Stimulated activated CD4-positive, alpha-beta T cell treated with anti-CD3 and anti-CD28 coated beads, TNF-alpha, amount 100 ng/mL, for 4 hours (primary cell): ENCODE measurements around the gene TIMD4.
"Not testable (repeated sequence)": the region's sequence is repeated elsewhere in the genome, so short reads cannot be mapped to it uniquely, and the experiment has no call there.

Experiments used
- DNase-seq, 3 experiments: peaks; one replicate each; pipeline ENCODE4 v3.0.0-alpha.2; 2020; ENCODE audit warnings: low read depth in 3 of 3

TIMD4 gene

DNA sequence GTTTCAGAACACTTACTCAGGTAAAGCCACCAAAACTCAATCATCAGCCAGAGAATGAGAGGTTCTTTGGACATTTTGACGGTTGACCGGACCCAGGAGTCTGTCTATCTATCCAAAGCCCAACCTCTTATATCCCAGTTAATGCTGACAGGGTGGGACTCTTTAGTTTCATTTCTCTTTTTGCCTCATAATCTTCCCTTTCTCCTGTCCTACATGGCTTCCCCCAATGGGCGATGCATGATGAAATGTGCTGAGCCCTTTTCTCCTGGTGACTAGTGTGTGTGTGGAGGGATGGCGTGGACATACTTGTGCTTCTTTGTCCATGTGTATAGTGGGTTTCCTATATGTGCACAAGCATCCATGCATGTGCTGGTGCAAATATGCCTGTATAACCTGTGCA, at the start of gene TIMD4:
Gene TIMD4, minus strand, starts transcription at position 102 of the 400 bp plus-strand sequence. Its CDS starts 28 bp downstream, at position 74.
- DNase-seq: no peak

DNA sequence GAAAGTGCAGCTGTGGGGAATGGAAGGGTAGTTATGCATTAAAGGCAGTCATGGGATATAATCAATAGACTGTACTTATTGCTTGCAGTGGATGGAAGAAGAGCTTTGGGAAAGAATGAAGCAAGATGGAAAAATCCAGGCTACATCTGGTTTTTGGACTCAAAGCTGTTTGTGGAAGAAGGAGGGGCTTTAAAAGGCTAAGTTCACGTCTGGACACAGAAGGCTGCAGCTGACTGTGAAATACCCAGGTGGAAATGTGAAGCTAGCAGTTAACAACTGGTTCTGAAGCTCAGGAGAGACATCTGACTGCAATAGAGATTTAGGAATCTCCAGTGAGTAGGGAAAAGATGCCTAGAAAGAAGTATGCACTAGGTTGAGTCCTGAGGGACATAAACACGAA, 43.2 kb upstream of the TIMD4 start:
- no peak for DNase-seq

DNA sequence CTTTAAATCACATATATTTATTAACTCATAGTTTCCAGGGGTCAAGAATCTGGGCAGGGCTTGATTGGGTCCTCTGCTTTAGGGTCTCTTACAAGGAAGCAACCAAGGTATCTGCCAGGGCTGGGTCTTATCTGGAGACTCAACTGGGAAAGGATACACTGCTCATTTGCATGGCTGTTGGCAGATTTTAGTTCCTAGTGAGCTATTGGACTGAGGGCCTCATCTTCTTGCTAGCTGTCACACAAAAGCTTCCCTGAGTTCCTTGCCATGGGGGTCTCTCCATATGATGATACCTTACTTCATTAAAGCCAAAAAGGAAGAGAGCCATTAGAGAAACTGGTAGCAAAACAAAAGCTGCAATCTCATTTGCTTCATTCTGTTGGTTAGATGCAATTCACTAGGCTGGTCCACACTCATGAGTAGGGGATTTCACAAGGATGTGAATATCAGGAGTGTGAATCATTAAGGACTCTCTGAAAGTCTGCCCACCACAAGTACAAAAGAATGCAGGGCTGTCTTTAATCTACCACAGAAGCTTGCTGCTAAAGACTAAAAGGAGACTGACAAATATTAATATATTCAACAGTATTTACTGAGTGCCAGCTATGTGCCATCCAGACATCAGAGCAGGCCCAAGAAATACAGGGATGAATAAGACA, 42.0 kb upstream of the TIMD4 start:
- no peak for DNase-seq

DNA sequence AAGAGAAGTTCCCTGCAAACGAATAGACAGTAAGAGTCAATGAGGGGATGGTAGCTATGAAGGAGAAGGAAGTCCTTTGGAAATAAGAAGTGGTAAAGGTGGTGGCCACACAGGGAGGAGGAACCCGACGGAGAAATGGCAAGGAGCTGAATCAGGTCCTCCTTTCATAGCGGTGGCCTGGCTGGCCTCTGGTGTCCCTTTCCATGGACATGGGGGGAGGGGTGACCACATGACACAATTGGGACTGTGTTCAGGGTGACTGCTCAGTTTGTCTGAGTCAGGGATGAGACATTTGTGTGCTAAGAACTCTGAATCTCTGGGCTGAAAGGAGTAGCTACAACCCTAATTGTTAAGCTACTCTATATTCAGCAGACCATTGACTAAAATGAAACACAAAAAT, 28.7 kb upstream of the TIMD4 start:
- no peak for DNase-seq

DNA sequence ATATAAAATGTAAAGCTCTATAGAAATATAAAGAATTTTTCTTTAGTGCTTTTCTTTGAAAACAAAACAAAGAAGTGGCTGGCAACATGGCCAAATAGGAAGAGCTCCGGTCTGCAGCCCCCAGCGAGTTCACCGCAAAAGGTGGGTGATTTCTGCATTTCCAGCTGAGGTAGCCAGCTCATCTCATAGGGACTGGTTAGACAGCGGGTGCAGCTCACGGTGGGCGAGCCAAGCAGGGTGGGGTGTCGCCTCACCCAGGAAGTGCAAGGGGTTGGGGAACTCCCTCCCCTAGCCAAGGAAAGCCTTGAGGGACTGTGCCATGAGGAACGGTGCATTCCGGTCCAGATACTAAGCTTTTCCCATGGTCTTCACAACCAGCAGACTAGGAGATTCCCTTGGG, 21.0 kb upstream of the TIMD4 start:
- DNase-seq: no peak

DNA sequence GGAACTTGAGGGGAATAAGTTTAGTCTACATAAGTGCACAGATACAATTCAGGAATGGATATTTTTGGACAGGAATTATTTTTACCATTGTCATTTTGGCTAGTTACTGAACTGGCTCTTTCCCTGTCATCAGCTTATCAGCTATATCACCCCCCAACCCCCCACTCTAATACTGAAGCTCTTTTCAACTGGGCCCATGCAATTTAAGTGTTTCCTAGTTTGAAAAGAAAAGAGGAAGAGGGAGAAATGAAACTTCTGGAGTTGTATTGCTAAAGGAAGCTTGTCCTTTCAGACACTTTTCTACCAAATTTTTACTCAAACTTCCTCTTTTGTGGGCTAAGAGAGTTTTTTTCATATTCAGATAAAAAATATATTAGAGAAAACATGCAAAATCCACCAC, 18.5 kb upstream of the TIMD4 start:
- DNase-seq: no peak

DNA sequence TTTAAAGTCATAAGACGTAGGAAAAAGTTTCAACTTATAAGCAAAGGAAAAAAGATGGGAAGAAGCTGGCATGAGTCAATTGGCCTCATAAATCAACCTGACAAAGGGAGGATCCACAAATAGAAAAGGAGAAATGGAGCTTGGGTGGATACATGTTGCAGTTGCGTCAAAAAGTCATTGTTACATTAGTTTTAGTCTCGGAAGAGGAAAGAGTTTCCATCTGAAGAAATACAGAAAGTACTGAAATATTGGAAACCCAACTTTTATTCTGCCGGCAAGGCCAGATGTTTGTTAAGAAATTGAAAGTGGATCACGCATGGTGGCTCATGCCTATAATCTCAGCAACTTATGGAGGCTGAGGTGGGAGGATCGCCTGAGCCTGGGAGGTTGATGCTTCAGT, 11.3 kb upstream of the TIMD4 start:
- DNase-seq: no peak

DNA sequence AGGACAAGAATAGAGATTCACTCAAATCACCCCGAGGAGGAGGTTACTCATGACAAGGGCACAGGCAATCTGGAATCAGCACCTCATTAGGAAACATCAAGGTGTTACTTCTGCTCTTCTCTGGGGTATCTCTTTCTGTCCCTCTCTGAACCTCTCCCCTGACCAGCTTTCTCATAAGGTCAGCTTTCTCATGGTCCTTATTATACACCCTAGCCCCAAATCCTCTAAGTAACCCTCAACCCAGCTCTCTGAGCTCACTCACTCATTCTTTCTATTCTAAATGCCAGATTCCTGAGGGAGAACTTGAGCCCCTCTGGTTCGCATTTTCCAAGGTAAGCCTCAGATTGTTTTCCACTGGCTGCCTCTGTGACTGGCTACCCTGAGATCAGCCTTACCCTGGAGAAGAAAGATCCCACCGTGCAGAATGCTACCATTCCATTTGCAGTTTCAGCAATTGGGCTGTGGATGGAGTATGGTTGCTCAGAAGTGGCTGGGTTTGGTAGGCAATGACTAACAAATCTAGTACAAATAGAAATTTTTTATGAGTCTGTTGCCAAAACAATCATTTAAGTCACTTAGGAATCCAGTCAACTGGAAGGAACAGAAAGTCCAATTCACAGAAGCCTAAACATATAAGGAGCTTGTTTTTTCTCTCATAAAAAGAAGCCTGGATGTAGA, 9.0 kb upstream of the TIMD4 start:
- no peak for DNase-seq

DNA sequence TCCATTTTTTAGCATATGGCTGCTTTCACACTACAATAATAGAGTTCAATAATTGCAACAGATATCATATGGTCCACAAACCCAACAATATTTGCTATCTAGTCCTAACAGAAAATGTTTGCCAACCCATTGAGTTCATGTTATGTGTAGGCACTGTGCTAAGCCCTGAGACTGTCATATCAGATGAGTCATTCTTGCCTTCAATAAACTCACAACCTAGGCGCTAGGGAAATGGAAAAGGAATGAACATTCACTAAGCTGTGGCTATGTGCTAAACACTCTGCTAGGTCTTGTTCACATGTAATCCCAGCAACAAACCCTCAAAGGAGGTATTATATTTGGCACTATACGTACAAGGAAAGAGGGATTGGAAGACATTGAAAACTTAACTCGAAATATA, 8.4 kb upstream of the TIMD4 start:
- no peak for DNase-seq

DNA sequence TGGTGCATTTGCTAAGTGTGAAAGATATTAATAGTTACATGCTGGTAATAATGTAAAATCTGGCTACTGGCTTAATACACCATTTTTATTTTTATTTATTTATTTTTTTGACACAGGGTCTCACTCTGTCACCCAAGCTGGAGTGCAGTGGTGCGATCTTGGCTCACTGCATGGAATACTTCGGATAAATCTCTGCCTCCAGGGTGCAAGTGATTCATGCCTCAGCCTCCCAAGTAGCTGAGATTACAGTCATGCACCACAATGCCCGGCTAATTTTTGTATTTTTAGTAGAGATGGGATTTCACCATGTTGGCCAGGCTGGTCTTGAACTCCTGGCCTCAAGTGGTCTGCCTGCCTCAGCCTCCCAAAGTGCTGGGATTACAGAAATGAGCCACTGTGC, 4.4 kb upstream of the TIMD4 start:
- not testable (repeated sequence) for DNase-seq

DNA sequence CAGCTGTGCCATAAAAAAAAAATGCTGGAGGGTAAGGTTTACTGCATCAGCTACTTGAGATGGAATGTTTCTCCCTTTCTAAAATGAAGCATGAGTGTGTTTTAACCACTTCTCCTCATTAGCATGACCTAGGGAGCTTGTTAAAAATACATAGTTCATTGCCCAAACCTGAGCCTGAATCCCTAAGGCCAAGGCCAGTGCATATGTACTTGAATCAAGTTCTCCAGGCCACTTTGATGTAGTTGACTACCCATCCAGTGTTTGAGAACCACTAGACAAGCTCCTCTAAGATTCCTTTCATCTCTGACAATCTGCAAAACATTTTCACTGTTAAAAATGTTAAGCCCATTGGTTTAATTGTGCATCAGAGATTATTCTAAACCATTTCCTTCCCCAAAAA, 6.7 kb downstream of the TIMD4 start:
- no peak for DNase-seq

DNA sequence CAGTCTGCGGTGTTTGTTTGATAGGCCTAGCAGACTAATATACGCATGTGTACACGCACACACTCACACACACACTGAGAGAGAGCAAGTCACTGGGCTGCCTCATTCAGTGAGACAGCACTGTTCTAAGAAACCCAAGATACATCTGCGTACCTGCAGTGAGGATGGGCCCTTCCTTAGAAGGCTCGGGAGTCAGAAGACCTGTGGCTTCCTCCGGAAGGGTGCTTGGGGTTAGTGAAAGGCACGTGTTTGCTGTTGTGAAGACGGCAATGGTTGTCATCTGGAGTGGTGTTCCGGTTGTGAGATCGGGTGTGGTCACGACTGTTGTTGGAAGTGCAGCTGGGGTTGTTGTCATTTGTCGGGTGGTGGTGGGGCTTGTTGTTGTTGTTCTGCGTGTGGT, 11.7 kb downstream of the TIMD4 start:
- DNase-seq: no peak

DNA sequence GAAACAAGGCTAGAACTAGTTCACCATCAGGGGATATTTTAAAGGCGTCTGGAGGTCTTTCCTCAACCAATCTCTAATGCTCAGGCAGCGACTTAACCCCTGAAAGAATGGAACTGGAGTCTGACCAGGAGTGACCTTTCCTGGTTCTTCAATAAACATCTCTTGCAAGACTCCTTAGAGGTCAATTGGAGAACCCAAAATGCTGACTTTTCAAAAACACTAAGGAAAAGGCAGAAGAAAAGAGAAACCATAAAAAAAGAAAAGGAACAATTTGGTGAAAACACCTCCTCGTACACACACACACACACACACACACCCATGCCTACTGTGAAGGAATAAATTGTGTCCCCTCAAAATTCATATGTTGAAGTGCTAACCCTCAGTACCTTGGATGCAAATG, 12.3 kb downstream of the TIMD4 start:
- DNase-seq: no peak

DNA sequence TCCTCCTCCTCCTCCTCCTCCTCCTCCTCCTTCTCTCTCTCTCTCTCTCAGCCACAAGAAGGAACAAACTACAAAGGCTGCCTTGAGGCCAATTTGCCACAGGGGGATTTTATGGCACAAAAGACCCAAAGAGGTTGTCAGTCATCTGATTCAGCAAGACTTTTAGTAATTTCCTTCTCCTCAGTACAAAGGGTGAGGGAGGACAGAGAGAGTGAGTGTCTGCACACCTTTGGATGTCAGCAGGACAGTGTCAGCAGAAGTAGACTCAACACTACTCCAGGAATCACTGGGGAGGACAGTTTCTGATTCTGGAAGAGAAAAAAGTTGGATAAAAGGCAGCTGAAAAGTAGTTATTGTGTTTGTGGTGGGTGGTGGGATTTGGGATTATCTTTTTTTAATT, 13.6 kb downstream of the TIMD4 start:
- DNase-seq: no peak

DNA sequence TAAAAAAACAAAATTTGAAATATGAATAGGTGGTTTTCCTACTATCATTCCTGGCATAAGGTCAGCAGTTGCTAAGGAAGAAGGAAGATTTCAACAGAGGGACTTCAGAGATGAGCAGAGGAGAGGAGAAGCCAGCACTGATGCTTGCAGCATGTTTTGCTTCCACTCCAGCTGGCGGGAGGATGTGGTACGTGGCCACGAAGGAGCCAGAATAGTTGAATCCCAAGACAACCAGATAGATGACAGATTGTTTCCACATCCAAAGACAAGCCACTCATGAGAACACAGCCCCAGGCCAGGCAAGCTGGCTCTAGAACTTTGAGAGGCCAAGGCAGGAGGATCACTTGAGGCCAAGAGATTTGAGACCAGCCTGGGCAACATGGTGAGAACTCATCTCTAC, 15.1 kb downstream of the TIMD4 start:
- DNase-seq: no peak

DNA sequence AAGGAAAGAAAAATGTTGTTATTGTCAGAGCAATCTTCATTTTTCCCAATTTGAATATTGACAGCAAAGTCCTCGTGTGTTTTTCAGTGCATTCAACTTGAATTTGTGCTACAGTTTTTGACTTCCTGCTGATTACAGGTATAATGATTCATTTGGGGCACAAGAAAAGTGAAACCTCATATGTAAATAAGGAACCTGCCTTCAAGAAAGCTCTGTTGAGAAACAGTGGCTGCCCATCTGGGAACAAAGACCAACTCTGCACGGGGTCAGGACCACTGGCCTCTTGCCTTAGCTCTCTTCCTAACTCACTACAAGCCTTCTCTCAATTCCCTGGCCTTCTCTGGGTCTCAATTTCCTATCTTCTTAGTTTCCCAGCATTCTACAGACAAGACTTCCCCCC, 21.0 kb downstream of the TIMD4 start:
- no peak for DNase-seq

DNA sequence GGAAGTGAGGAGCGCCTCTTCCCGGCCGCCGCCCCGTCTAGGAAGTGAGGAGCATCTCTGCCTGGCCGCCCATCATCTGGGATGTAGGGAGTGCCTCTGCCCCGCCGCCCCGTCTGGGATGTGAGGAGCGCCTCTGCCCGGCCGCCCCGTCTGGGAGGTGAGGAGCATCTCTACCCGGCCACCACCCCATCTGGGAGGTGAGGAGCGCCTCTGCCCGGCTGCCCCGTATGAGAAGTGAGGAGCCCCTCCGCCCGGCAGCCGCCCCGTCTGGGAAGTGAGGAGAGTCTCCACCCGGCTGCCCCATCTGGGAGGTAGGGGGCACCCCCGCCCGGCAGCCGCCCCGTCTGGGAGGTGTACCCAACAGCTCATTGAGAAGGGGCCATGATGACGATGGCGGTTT, 22.6 kb downstream of the TIMD4 start:
- DNase-seq: not testable (repeated sequence)

DNA sequence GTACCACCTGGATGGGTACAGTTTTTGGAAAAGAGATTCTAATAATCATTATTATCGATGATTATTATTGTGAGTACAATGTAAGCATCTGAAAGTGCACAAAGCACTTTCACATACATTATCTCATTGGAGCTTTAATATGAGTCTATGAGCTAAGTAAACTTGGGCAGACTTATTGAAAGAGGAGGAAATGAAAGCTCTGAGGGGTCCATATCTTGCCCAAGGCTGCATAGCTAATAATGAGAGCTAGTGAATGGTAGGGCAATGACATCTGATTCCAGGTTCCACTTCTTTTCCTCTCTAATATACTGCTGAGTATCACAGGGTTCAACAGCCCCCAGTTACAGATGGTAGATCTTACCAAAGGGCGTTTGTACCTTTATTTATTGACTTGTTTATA, 26.1 kb downstream of the TIMD4 start:
- DNase-seq: no peak

DNA sequence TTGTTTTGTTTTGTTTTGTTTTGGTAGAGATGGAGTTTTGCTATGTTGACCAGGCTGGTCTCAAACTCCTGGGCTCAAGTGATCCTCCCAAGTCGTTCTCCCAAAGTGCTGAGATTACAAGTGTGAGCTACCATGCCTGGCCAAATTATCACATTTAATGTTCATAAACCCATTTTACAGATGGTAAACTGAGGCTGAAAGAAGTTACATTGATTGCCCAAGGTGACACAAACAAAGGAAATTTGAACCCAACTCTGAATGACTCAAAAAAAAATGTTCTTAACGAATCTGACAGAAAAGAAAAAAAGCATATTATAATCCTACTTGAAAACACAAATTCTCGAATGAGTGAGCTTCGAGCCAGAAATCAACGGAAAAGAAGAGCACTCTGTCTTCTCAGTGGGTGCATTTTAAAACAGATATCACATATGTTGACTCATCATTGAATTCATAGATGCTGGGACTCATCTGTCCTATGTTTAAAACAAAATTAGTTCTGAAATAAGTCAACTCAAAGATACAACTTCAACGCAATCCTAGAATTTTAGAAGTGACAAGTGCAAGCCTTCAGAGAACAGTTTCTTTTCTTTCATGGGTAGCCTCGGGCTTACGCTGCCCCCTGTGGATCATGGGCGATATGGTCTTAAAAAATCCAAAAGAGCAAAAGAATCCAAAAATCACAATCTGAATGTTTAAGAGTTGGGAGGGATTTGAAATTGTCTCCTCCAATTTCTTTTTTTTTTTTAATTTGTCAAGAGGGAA, 28.4 kb downstream of the TIMD4 start:
- DNase-seq: peak in 1 of 3 experiments; percentile 26

DNA sequence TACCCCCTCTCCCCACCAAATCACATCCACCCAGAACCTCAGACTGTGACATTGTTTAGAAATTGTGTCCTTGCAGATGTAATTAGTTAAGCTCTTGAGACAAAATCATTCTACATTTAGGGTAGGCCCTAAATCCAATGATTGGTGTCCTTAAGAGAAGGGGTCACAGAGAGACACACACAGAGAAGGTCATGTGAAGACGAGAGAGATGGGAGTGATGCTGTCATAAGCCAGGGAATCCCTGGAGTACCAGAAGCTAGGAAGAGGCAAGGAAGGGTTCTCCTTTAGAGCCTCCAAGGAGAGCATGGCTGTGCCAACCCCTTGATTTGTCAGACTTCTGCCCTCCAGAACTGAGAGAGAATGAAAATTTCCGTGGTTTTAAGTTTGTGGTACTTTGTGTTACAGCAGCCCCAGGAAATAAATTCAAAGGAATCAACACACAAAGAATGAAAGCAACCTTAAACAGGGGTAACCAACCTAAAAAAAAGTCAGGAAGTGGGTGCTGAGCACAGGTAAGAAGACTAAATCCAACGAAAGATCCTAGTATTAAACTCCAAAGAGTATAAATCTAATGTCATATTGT, 33.6 kb downstream of the TIMD4 start:
- no peak for DNase-seq

DNA sequence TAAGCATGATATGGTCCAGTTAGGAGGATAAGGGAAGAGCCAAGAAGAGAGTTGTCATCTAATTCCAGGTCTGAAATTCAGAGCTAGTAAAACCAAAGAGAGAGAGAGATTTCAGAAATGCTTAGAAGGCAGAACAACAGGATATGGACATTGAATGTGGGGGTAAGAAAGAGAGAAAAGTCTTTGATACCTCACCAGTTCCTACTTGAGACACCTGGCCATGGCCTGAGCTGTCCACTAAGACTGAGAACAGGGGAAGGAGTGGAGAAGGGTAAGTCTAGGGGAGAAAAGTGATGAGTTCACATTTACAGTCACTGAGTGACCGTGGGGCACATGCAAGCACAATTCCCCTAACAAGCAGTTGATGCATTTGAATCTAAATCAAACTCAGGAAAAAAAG, 35.5 kb downstream of the TIMD4 start:
- no peak for DNase-seq

DNA sequence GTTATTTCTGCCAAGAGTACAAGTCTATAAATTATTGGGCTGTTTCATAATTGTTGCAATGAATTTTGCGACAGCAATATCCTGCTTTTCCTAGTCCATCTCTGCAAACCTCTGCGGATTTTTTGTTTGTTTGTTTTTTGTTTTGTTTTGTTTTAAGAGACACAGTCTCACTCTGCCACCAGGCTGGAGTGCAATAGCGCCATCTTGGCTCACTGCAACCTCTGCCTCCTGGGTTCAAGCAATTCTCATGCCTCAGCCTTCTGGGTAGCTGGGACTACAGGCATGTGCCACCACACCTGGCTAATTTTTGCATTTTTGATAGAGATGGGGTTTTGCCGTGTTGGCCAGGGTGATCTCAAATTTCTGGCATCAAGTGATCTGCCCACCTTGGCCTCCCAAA, 37.3 kb downstream of the TIMD4 start:
- not testable (repeated sequence) for DNase-seq
